ENCODE data around the gene CNTLN.

GRCh38 chr9:17219261-17219660 lies 84.4 kb downstream of the CNTLN start:
- TF ChIP-seq CTCF (IDR thresholded peaks at IDR 0.05) (no peak), POLR2A (IDR thresholded peaks at IDR 0.05) (no peak)
